ENCODE results near the gene MIS18BP1.

The MIS18BP1 gene

DNA sequence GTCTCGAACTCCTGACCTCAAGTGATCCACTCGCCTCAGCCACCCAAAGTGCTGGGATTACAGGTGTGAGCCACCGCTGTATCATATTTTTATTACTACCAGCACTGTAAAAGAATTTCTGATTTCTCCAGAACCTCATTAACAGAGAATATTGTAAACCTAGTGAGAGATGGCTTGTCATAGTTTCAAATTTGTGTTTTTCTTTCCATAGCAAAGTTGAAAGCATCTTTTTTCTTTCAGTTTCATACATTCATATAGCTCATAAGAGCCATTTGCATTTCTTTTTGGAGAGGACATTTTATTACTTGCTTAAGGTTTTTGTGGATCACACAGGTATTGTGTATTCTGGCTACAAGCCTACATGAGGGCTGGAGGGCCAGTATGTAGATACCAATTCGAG, 58.0 kb downstream of the MIS18BP1 start:
- no peak for ATAC-seq

DNA sequence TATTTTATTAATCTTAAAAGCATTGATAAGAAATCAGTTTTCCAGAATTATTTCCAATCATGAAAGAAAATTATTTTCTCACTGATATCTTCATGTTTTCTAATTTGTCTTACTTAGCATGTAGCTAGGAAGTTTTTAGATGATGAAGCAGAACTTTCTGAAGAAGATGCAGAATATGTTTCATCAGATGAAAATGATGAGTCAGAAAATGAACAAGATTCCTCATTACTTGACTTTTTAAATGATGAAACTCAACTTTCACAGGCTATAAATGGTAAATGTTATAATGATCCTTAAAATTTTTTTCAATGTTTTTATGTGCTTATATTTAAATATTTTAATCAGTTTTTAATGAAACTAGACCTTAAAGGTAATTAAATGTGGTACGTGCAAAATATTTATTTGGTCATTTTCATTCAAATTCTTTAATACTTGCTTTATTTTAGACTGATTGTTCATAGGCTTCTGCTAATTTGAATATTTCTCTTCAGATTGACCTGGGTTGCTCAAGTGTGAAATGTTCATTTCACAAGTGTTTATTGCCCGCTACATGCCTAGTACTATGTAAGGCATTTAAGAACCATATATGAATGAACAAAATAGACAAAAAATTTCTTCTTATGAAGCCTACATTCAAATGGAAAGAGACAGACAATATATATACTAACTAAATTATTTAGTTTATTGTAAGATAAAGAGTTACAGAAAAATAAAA, 67.7 kb downstream of the MIS18BP1 start:
- ATAC-seq: no peak

More for the DNA sequence above, 58.0 kb downstream of the MIS18BP1 start:
- TF ChIP-seq POU6F1 (CRISPR knock-in tag; IDR thresholded peaks at IDR 0.05; ENCODE audit: borderline replicate concordance, low read depth) (no peak), PPARA (CRISPR knock-in tag; IDR thresholded peaks at IDR 0.05; ENCODE audit: borderline replicate concordance) (no peak), TOX (CRISPR knock-in tag; IDR thresholded peaks at IDR 0.05; ENCODE audit: borderline replicate concordance) (no peak), RARB (CRISPR knock-in tag; IDR thresholded peaks at IDR 0.05) (no peak), ZFP30 (CRISPR knock-in tag; IDR thresholded peaks at IDR 0.05) (no peak), ARNTL (CRISPR knock-in tag; IDR thresholded peaks at IDR 0.05; ENCODE audit: borderline replicate concordance, low read depth) (no peak), TCF4 (CRISPR knock-in tag; IDR thresholded peaks at IDR 0.05; ENCODE audit: borderline replicate concordance) (no peak), ZNF70 (CRISPR knock-in tag; IDR thresholded peaks at IDR 0.05) (no peak), ZFP3 (CRISPR knock-in tag; IDR thresholded peaks at IDR 0.05) (no peak), ZNF565 (CRISPR knock-in tag; conservative IDR thresholded peaks at IDR 0.05; ENCODE audit: low read depth) (no peak), ESRRG (CRISPR knock-in tag; IDR thresholded peaks at IDR 0.05) (no peak), ZC3H10 (CRISPR knock-in tag; IDR thresholded peaks at IDR 0.05) (no peak), BACH2 (CRISPR knock-in tag; IDR thresholded peaks at IDR 0.05; ENCODE audit: borderline replicate concordance) (no peak), ZNF8 (CRISPR knock-in tag; IDR thresholded peaks at IDR 0.05) (no peak)
- TF ChIP-seq, protein P1, sequence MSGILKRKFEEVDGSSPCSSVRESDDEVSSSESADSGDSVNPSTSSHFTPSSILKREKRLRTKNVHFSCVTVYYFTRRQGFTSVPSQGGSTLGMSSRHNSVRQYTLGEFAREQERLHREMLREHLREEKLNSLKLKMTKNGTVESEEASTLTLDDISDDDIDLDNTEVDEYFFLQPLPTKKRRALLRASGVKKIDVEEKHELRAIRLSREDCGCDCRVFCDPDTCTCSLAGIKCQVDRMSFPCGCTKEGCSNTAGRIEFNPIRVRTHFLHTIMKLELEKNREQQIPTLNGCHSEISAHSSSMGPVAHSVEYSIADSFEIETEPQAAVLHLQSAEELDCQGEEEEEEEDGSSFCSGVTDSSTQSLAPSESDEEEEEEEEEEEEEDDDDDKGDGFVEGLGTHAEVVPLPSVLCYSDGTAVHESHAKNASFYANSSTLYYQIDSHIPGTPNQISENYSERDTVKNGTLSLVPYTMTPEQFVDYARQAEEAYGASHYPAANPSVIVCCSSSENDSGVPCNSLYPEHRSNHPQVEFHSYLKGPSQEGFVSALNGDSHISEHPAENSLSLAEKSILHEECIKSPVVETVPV (CRISPR knock-in tag; IDR thresholded peaks at IDR 0.05): no peak
- TF ChIP-seq, protein P2, sequence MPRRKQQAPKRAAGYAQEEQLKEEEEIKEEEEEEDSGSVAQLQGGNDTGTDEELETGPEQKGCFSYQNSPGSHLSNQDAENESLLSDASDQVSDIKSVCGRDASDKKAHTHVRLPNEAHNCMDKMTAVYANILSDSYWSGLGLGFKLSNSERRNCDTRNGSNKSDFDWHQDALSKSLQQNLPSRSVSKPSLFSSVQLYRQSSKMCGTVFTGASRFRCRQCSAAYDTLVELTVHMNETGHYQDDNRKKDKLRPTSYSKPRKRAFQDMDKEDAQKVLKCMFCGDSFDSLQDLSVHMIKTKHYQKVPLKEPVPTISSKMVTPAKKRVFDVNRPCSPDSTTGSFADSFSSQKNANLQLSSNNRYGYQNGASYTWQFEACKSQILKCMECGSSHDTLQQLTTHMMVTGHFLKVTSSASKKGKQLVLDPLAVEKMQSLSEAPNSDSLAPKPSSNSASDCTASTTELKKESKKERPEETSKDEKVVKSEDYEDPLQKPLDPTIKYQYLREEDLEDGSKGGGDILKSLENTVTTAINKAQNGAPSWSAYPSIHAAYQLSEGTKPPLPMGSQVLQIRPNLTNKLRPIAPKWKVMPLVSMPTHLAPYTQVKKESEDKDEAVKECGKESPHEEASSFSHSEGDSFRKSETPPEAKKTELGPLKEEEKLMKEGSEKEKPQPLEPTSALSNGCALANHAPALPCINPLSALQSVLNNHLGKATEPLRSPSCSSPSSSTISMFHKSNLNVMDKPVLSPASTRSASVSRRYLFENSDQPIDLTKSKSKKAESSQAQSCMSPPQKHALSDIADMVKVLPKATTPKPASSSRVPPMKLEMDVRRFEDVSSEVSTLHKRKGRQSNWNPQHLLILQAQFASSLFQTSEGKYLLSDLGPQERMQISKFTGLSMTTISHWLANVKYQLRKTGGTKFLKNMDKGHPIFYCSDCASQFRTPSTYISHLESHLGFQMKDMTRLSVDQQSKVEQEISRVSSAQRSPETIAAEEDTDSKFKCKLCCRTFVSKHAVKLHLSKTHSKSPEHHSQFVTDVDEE (CRISPR knock-in tag; IDR thresholded peaks at IDR 0.05): no peak
- TF ChIP-seq, protein P3, sequence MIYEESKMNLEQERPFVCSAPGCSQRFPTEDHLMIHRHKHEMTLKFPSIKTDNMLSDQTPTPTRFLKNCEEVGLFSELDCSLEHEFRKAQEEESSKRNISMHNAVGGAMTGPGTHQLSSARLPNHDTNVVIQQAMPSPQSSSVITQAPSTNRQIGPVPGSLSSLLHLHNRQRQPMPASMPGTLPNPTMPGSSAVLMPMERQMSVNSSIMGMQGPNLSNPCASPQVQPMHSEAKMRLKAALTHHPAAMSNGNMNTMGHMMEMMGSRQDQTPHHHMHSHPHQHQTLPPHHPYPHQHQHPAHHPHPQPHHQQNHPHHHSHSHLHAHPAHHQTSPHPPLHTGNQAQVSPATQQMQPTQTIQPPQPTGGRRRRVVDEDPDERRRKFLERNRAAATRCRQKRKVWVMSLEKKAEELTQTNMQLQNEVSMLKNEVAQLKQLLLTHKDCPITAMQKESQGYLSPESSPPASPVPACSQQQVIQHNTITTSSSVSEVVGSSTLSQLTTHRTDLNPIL (CRISPR knock-in tag; IDR thresholded peaks at IDR 0.05; ENCODE audit: low read depth): no peak

More for the DNA sequence above, 67.7 kb downstream of the MIS18BP1 start:
- TF ChIP-seq POU6F1 (CRISPR knock-in tag; IDR thresholded peaks at IDR 0.05; ENCODE audit: borderline replicate concordance, low read depth) (no peak), ZFP3 (CRISPR knock-in tag; IDR thresholded peaks at IDR 0.05) (no peak), ZNF8 (CRISPR knock-in tag; IDR thresholded peaks at IDR 0.05) (no peak), ZNF565 (CRISPR knock-in tag; conservative IDR thresholded peaks at IDR 0.05; ENCODE audit: low read depth) (no peak), TOX (CRISPR knock-in tag; IDR thresholded peaks at IDR 0.05; ENCODE audit: borderline replicate concordance) (no peak), ESRRG (CRISPR knock-in tag; IDR thresholded peaks at IDR 0.05) (no peak), SNAI2 (CRISPR knock-in tag; IDR thresholded peaks at IDR 0.05) (no peak), ZFP30 (CRISPR knock-in tag; IDR thresholded peaks at IDR 0.05) (no peak), BACH2 (CRISPR knock-in tag; IDR thresholded peaks at IDR 0.05; ENCODE audit: borderline replicate concordance) (no peak), ZC3H10 (CRISPR knock-in tag; IDR thresholded peaks at IDR 0.05) (no peak), PPARA (CRISPR knock-in tag; IDR thresholded peaks at IDR 0.05; ENCODE audit: borderline replicate concordance) (no peak), ARNTL (CRISPR knock-in tag; IDR thresholded peaks at IDR 0.05; ENCODE audit: borderline replicate concordance, low read depth) (no peak), CSDC2 (CRISPR knock-in tag; IDR thresholded peaks at IDR 0.05) (no peak), OSR1 (CRISPR knock-in tag; IDR thresholded peaks at IDR 0.05) (no peak), GLIS3 (CRISPR knock-in tag; IDR thresholded peaks at IDR 0.05) (no peak)
- TF ChIP-seq, protein P3 (CRISPR knock-in tag; IDR thresholded peaks at IDR 0.05; ENCODE audit: low read depth): no peak
- TF ChIP-seq, protein P1 (CRISPR knock-in tag; IDR thresholded peaks at IDR 0.05): no peak

Measured in SK-N-SH treated with all-trans-retinoic acid at 6 μM for 48 hours (cell line).